Activated CD4-positive, alpha-beta T cell treated with anti-CD3 and anti-CD28 coated beads, Interleukin-10, Interleukin-2, amounts not matched to agents 100 ng/mL and 50 ng/mL, durations not matched to agents 16 hours and 8 hours (primary cell): ENCODE data around the gene ECEL1.

Experiments
- DNase-seq: peaks from one replicate; pipeline ENCODE4 v3.0.0-alpha.2; 2020

Gene ECEL1

DNA sequence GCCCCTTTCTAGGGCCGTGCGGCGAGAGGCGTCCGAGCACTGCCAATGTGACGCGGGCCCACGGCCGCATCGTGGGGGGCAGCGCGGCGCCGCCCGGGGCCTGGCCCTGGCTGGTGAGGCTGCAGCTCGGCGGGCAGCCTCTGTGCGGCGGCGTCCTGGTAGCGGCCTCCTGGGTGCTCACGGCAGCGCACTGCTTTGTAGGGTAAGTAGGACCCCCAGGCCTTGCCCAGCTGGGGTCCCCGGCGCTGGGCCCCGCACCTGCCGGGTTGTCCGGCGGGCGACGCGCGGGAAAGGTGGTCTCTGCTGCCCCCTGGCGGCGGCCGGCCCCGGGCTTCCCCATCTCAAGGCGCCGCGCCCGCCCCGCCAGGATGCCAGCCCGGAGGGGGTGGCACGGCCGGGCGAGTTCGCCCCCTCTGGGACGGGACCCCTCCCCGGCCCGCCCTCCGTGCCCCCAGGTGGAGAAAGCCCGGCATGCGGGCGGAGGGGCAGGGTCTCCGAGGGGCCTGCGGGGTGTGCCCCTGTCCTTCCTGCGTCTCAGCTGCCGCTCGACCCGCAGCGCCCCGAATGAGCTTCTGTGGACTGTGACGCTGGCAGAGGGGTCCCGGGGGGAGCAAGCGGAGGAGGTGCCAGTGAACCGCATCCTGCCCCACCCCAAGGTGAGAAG, 34.5 kb upstream of the ECEL1 start:
- DNase-seq: peak; percentile 63

DNA sequence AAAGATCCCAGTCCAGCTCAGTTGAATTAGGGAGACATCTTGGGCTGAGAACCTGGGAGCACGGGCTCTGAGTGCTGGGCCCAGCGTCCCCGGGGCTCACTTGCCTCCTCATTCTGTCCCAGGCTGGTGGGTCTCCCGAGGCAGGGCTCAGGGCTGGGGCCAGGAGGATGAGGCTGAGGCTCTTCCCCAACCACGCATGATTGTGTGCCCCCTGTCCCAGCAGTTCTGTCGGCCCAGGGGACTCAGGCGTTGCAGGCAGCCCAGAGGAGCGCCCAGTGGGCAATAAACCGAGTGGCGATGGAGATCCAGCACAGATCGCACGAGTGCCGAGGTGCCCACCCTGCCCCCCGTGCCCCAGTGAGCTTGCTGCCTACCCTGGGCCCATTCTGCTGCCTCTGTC, 33.5 kb upstream of the ECEL1 start:
- DNase-seq: no peak

DNA sequence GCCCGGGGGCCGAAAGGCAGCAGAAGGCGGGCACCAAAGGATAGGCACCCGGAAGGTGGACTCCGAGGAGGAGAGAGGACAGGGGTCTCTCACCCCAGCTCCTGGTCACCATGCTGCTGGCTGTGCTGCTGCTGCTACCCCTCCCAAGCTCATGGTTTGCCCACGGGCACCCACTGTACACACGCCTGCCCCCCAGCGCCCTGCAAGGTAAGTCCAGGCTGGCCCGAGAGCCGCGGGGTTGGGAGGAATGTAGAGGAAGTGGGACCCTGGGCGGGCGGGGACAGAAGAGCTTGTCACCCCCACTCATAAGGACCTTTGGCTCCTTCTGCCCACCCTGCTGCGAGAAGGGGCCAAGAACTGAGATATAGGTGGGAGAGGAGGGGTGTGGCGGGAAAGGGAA, 32.9 kb upstream of the ECEL1 start:
- no peak for DNase-seq

DNA sequence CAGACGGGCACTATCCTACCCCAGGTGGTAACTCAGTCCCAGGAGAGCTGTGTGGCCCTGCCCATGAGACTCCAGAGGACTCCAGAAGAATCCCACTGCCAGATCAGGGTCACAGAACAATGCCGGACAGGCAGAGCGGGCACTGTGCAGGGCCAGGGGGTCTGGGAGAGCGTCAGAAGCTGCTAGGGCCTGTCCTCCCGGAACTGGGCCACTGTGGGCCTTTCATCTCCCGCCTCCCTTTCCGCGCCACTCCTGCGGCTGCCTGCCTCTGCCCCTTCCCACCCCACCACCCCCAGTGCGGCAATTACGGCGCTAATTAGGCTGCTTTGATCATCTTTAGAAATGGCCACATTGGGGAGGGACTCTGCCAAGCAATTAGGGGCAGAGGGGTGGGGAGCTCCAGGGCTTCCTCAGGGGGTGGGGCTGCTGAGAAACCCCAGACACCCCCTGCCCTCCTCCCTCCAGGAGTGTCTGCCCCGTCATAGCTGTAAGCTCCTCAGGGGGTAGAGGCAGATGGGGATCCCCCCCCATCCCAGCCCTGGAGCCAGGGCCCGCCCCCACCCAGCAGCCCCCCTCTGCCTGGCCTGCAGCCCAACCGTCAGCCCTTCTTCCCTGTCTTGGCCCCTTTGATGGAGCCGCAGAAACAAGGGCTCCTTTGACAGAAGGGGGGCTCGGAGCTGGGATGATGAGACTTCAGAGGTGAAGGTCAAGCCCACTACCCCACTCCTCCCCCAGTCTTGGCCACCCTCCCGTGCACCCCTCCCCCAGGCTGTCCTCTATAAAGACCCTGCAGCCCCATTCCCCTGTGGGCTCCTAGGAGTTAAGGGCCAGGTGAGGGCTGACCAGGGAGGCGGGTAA, 32.2 kb upstream of the ECEL1 start, which contains the start of gene PRSS56:
TSS of gene PRSS56 (plus strand) at position 808 of the 858 bp plus-strand sequence. CDS start 211 bp downstream, outside the sequence.
- DNase-seq: no peak

DNA sequence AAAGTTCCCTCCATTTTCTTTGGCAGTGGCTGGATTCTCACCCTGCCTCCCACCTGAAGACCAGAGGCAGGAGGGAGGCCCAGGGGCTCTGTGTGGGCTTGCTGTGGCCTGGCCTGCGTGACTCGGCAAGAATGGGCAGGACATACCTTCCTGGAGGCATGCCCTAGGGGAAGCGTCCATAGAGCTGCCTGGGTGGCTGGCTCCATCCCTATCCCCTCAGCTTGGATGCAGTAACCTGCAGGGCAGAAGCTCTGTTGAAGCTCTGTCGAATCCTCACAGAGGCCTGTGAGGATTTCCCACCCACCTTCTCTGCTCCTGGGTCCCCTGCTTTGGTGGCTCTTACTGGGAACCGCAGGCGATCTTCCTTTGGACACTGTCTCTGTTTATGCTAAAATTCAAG, 31.2 kb upstream of the ECEL1 start:
- no peak for DNase-seq

DNA sequence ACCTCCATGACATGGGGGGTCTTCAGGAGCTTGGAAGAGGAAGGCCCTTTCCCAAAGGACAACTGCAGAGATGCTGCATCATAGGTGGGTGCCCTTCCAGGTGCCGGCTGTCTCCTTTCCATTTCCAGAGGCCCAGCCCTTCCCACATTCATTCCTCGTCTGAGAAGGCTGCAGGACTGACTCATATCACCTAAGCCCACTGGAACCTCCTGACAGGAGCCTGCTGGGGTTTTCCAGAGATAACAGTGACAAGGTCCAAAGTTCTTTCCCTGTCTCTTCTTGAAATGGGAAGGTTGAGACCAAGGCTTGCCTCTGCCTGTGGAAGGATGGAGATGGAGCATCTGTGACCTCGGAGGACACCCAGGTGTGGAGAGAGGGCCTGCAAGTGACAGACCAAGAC, 28.9 kb upstream of the ECEL1 start:
- DNase-seq: no peak

DNA sequence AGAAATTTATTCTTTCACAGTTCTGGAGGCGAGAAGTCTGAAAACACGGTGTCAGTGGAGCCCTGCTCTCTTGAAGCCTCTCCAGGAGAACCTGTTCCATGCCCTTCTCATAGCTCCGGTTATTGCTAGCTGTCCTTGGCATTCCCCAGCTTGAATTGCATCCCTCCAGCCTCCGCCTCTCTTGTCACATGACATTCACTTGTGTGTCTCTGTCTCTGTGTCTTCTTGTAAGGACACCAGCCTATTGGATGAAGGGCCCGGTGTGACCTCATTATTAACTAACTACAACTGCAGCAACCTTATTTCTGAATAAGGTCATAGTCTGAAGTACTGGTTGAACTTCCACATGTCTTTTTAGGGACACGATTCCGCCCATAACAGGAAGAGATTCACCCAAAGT, 28.0 kb upstream of the ECEL1 start:
- DNase-seq: no peak

DNA sequence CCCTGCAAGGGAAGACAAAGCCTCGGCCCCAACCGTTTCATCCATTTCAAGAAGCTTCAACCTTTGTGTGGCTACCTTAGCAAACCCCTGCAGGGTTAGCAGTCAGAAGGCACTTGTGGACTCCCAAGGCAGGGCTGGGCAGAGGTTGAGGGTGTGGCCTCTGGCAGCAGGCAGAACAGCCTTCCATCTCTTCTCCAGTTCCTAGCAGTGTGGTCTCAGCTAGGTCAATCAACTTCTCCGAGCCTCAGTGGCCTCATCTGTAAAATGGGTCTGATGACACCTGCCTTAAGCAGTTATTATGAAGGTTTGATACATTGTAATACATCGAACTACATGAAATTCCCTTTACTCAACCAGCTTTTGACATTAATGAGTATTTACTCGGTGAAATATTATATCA, 25.7 kb upstream of the ECEL1 start:
- no peak for DNase-seq

DNA sequence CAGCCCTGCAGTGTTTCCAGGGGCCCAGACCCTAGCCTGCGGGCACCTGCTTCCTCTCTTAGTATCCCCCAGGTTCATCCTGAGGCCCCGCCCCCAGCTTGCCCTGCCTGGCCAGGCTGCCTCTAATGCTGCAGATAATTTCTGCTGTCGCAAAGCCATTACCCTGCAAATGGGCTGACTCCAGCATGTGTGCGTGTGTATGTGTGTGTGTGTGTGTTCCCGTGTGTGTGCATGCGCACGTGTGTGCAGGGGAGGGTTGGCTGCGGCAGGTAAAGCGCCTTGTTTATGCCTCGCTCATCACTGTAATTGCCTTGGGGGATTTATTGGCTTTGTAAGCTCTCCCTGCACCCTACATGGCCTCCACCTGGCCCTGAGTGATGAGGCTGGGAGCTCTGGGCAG, 25.0 kb upstream of the ECEL1 start:
- DNase-seq: no peak

DNA sequence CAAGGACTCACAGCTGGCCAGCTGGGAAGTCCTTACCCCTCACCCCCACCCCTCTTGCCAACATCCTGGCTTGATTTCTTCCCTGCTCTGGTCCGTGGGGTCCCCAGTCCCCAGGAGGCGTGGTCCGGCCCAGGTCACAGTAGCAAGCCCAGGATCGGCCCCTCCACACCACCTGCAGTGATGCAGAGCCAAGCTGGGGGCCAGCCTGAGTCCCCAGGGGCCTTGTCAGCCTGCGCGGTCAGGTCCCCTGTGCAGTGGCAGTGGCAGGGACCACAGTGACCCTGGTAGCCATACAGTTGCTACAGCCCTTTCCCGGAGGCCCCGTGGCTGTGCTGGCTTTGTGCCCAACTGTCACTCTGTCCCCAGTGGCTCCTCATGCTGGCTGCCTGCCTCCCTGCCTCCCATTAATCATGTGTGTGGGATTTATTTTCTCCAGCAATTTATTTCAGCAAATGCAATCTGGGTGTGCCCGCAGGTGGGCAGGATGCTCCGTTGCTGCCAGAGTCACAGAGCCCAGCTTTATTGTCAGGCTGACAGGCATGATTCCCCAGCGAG, 23.8 kb upstream of the ECEL1 start:
- DNase-seq: no peak

DNA sequence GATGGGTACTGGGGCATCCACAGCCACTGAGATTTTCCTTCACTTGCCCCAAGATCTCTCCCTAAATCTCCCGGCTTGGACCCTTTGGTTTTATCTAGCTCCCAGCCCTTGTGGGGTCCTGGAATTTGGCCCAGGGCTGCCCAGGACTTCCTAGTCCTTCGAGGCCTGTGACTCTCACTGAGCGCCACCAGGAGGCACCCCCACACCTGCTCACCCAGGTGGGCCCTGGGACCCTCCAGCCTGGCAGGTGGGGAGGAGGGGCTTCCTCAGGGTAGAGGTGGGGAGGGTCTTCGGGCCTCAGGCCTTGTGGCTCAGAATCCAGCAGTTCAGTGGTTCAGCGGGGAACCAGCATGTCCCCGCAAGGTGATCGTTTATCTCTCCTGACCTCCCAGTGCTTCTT, 20.6 kb upstream of the ECEL1 start:
- DNase-seq: no peak

DNA sequence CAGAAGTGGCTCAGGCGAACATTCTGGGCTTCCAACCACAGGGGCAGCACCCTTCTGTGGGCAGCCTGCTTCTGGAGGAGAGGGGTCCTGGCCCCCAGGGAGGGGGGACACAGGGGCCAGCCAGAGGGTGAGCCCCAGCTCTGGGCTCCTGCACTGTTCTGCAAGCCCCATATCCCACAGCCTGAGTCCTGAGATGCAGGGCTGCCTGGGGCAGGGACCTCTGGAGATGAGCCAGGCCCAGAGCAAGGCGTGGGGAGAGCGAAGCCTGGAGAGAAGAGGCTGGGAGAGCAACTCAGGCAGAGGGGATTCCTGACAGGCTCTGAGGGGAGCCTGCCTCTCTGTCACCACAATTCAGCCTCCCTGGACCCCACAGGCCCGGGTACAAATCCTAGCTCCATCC, 19.1 kb upstream of the ECEL1 start:
- DNase-seq: no peak

DNA sequence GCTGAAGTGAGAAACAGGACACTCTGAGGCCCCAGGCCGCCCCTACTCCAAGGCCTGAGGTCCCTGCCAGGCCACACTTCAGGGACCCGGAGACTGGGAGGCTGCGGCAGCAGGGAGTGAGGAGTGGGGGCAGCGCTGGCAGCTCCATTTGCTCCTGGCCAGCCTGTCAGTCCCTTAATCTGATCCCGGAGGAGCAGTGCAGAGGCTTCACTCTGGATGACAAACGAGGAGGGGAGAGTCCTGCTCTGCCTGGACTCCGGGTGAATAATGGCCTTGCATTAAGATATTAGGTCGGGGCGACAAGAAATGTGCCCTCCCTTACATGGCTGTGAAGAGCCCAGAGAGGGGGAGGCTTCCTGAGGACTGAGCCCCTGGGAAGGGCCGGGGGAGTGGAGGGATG, 18.2 kb upstream of the ECEL1 start:
- no peak for DNase-seq

DNA sequence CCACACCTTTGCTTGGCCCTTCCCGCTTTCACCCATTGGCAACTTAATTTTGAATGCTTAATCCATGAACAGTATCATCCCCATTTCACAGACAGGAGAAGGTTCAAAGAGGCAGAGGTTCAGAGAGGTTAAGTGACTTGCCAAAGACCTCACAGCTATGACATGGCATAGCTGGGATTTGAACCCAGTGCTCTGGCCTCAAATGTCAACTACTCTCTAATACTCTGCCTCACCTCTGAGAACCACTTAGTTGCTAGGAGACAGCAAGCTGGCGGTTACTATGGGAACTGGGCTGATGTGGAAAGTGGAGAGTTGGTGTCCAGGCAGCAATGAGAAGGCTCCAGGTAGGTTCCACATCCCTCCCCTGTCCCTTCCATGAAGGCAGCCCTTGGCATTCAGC, 16.8 kb upstream of the ECEL1 start:
- DNase-seq: no peak

DNA sequence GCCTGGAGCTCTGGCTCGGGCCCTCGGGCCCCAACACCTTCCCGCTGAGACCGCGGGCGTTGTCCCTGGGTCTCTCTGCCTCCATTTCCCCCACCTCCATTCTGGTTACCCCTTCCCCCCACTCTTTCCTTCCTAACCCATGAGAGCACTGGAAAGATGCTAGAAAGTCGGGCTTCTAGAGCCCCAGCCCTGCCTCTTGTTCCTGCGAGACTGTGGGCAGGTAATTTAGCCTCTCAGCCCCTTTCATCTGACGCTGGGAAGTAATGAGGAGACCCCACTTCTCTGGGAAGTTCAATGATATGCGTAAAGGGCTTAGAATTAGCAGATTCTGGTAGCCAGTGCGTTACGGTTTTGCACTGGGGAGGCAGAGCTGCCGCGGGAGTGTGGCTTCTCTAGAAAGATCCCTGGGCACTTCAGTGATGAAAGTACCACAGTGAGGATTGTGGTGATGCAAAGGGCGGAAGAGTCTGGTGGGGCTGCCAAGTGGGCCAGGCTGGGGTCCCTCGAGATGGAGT, 16.2 kb upstream of the ECEL1 start:
- no peak for DNase-seq

DNA sequence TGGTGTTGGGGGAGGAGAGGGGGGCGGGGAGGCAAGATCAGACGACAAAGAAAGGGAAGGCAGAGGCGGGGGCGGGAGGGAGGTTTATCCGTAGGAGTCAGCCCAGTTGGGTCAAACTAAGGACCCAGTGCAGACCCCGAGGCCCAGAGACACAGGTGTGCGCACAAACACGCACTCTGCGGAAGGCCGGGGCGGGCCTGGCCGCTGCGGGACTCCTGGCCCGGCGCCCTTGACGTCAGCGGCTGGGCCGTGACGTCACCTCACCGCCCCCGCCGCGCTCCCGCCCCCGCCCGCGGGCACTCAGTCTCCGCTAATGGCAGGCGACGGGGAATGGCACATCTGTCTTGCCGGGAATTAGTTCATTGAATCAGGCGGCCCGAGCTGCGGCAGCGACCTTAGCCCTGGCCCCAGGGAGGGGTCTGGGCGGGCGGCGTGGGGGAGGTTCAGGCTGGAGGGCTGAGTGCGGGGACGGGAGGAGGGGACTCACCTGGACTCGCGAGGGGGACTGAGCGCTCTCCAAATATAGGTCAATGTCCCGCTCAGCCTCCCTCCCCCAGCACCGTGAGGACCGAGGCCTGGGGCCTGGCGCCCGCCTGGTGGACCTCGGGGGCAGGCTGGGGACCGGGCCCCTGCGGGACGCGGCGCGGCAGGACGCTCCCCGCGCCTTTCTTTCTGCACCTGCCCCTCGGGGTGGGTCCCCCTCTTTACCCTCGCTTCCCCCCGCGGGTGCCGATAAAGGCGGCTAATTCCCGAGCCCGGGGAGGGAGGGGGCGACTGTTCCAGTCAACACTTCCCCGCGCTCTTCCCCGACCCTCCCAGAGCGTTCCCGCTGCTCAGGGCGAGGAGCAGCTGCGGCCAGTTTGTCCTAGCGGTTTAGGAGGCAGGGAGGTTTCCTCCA, 15.5 kb upstream of the ECEL1 start:
- peak; percentile 14 for DNase-seq

DNA sequence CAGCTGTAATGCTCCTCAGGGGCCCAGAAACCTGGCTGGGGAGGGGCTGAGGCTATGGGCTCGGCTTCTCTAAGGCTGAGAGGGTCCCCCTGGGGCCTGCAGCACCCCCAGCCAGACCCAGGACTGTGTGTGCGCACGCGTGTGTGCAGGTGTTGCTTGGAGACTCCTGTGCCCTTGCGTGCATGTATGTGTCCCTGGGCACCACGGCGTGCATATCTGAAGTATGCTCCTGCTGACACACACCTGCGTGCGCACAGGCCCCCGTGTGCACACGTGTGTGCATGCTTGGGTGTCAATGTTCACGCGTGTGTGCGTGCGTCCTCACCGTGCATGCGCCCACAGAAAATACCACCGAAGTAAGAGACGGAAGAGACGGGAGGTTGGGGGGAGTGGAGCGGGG, 14.9 kb upstream of the ECEL1 start:
- DNase-seq: no peak

DNA sequence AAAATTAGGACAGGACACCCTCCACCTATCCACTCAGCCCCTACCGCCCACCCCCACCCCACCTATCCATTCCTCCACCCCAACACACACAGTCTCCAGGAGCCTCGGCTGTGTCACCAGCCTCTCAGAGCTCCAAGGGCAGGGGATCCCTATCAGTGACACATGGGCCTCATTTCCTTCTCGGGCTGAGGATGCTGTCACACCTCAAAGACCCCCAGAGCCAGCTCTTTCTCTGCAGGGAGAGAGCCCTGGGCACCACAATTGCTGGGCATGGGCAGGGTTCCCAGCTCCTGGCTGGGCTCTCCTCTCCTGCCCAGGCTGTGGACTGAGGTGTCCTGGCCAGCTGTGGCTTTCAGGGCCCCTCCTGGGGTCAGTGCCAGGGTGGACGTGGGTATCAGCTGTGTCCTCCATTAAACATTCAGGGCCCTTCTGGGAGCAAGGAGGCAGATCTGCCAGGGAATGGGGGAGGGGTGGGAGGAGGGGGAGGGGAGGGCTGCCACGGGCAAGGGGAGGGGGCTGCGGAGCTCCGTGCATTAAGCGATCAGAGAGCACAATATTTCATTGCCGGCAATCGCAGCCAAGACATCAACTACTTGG, 14.3 kb upstream of the ECEL1 start:
- no peak for DNase-seq

DNA sequence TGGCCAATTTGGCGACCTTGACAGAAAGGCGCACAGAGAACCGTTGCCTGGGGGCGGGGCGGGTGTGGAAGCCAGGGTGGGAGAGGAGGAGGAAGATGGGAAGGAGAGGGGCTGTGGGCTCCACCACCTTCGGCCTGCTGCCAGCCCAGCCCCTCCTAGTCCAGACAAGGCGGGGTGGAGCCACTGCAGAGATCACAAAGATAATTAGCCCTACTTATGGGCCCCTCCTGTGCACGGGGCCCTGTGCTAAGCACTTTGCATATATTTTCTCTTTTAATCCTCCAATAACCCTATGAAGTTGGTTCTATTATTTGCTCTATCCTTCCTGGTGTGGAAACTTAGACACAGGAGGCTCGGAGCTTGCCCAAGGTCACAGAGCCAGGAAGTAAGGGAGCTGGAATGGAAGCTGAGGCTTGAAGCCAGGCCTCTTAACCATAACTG, 13.7 kb upstream of the ECEL1 start:
- no peak for DNase-seq

DNA sequence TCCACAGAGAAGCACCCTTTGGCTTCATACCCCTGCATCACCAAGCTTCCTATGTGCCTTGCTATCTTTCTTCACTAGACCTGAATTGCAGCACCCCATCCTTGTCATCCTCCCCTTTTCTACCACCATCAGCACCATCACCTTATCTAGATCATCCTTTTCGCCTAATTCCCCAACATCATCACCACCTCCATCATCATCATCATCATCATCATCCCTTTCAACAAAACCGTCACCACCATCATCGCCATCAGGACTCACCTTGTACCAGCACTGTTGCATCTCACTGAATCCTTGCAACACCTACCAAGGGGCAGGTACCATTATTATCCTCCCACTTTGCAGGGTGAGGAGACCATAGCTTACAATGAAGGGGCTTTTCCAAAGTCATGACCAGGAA, 10.8 kb upstream of the ECEL1 start:
- no peak for DNase-seq

DNA sequence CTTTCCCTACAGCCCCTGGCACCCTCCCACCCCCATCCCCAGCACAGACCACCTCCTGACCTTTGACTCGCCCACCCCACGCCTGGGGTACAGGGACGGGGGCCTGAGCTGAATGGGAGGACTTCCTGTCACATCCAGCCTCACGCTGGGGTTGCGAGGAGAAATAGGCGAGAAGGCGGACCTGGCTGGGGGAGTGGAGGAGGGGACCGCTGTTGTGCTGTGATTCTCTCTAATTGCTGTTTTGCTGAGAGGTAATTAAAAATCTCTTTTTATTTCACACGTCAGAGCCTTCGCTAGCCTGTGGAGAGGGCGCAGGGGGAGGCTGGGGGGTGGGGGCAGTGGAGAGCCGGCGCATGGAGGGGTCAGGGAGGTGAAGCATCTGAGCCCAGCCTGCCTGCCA, 9.7 kb upstream of the ECEL1 start:
- no peak for DNase-seq

DNA sequence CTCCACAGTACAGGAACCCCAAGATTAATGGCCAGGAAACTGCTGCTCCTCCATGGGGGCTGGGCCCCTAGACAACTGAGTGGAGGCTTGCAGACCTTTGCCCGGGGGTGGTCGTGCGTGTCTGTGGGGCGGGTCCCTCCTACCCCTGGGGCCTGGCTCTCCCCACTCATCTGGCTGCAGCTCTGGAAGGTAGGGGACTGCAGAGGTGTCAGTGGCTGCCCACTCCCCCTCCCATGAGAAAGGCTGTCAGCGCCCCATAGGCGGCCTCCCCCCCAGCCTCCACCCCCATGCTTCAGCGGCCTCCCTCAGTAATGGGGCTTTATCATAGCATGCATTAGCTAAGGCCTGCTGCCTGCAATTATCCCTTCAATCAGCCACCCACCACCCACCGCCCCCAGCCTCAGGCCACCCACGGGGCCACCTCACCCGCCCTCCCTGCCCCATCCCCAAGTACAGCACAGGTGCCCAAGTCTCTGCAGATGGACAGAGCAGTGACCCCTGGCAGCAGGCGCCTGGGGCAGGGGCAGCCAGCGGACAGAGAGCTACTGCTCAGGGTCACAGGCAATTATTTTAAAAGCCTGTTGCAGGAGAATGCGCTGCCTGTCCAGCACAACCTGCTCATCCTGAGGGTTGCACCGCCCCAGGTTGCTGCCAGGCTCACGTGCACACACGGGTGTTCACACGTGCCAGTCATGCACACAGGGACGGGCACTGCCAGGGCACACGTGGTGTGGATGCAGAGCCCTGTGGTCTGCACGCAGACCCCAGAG, 9.1 kb upstream of the ECEL1 start:
- DNase-seq: no peak
